Stimulated activated CD8-positive, alpha-beta memory T cell treated with anti-CD3 and anti-CD28 coated beads, Interleukin-15, amount 100 ng/mL, for 48 hours (primary cell): ENCODE results near the gene NEDD1.

Experiments used
- DNase-seq, 2 donors: peaks; one replicate each; pipeline ENCODE4 v3.0.0-alpha.2; 2020; ENCODE audit warnings: low read depth in 2 of 2

The NEDD1 gene

GRCh38 chr12:96902076-96902475, 5.0 kb upstream of the NEDD1 start:
- no peak for DNase-seq

- DNase-seq, result no peak
Observed at GRCh38 chr12:96906498-96906848, 584 bp upstream of the NEDD1 start.

DNA sequence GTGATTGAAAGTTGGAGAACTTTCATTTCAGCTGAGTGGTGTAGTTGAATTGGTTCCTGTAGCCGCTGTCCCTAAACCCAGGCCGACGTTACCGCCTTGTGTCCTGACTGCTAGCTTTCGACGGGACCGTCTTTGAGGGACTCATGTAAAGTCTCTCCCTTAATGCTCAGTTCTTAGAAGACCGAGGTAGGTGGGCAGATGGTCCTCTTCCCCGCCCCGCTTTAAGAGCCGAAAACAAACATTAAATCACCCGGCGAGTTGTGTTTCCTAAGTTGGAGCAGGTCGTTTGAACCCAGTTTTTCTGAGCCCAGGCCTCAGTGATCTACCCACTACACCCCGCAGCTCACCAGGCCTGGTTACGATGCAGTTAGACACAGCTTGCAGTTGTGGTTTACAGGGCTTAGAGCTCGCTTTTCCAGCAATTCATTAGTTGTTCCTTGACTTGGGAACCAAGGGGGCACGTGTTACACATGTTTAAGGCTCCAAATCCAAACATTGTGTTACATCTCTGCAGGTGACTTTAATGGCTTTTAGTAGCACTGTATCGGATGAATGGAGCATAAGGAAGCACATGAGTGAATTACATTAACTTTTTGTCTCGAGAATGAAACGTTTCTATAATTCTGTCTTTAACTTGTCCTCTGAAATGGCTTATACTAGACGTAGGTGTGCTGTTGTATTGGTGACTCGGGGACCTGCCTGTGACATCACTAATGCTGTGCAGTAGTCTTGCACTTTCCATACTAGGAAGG, 790 bp downstream of the NEDD1 start:
- no peak for DNase-seq

DNA sequence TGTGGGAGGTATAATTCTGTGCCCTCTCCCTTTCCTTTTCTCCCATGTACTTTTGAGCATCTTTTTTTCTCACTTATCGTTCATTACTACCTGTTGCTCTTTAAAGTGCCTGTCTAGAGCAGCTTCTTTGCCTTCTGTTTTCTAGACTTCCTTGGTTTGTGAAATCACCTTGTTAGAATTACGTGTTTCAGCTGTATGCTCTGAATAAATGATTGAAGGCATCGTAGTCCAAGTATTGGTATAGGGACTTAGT, 1.3 kb downstream of the NEDD1 start:
- no peak for DNase-seq

DNA sequence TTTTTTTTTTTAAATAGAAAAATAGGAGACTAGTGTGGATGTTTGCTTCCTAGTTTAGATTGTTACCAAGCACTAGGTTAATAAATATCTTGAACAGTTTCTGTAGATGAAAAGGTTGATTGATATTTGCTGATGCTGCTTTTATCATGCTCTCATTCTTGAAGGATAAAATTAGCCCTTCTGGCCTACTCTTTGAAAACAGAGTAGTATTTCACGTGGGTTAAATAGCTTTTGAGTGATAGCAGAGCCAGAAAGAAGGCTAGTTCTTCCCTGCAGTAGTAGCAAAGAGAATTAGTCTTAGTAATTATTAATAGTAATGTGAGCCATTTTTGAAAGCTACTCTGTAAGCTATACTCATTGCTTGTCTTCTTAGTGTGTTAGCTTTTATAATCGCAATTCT, 5.2 kb downstream of the NEDD1 start:
- no peak for DNase-seq

DNA sequence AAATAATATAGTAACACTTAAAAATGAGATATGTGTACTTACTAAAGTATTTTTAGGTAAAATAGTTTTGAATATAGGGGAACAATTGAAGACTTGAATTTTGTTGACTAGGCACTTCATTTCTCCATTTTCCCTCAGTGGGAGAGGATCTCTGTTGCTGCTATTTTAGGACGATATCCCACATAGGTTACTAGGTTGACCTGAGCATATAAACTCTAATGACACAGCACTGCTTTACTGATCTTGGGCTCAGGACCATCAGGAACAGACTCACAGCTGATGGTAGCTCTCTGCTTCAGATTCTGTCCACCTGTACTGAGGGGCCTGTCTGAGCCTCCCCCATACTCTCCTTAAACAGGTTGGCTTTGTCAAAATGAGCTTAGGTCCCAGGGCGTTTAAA, 5.9 kb downstream of the NEDD1 start:
- DNase-seq, result no peak

DNA sequence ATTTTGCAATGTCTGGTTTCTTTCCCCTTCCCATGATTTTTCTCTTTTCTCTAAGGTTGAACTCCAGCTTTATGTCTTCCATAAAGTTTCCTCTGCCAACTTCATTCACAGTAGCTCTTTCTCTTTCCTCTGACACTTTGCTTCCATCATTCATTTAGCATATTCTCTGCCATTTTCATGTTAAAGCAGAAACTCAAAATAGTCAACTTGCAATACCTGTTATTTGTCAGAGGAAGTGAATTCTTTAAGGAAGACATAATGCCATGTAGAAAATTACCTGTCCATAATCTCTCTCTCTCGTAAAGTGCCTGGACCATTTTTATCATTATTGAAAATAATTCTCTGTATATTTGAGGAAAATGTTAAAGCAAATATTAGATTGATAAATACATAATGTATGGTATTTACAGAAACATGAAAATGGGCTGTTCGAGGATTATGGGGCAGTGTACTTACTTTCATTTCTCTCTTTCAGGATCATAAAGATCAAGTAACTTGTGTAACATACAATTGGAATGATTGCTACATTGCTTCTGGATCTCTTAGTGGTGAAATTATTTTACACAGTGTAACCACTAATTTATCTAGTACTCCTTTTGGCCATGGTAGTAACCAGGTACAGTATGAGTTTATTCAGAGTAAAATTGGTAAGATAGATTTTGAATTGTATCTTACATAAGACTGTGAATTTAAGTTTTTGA, 12.6 kb downstream of the NEDD1 start:
- DNase-seq, result no peak

DNA sequence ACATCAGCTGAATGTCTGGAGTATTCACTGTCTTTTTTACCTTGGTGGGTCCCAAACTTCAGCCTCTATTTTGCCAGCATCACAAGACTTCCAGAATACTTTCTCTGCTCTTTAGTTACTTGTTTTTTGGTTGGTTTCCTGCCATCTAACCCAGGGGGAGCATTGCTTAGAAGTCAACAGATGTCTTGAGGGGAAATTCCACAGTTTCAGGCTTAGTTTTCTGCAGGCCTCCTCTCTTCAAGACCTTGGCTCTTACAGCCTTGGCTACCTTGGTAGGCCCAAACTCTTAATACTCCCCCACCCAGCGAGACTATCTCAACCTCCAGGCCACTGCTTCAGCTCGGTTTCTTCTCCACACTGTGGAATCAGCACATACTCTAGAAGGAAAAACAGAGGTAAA, 41.7 kb downstream of the NEDD1 start:
- no peak for DNase-seq

DNA sequence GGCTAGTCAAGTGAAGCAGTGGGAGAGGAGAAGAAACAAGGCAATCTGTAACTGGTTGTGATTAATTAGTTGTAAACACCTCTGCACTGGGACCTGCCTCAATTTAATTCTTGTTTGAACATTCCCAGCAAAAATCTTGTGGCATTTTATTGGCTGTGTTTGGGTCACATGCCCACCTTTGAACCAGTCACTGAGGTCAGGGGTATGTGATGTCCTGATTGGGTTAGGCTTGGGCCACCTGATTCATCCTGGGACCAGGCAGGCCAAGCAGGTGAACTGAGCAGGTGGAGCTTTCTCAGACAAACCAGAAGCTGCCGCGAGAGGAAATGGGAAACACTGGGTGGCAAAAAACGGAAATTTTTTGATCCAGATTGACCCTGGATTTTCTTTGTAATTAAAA, 72.5 kb downstream of the NEDD1 start:
- DNase-seq, result no peak

GRCh38 chr12:96980991-96981414, 73.9 kb downstream of the NEDD1 start:
- DNase-seq, result no peak

GRCh38 chr12:96981911-96982310, 74.9 kb downstream of the NEDD1 start:
- DNase-seq, result no peak

DNA sequence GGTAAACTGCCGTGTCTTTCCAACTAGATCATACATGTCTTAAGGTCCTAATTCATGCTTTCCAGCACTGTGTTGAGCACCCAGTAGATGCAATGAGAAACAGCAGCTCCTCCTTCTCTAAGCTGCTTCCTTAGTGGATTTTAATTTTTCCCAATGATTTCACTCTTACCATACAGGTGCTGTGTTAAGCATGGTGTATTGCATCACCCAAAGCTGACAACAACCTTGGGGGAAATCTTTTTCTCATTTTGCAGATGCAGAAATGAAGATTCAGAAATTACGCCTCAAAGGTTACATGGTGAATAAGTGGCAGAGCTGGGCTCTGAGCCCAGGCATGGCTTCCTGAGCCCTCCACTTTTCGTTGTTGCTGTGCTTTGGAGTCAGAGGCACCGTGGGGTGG, 75.6 kb downstream of the NEDD1 start:
- no peak for DNase-seq

DNA sequence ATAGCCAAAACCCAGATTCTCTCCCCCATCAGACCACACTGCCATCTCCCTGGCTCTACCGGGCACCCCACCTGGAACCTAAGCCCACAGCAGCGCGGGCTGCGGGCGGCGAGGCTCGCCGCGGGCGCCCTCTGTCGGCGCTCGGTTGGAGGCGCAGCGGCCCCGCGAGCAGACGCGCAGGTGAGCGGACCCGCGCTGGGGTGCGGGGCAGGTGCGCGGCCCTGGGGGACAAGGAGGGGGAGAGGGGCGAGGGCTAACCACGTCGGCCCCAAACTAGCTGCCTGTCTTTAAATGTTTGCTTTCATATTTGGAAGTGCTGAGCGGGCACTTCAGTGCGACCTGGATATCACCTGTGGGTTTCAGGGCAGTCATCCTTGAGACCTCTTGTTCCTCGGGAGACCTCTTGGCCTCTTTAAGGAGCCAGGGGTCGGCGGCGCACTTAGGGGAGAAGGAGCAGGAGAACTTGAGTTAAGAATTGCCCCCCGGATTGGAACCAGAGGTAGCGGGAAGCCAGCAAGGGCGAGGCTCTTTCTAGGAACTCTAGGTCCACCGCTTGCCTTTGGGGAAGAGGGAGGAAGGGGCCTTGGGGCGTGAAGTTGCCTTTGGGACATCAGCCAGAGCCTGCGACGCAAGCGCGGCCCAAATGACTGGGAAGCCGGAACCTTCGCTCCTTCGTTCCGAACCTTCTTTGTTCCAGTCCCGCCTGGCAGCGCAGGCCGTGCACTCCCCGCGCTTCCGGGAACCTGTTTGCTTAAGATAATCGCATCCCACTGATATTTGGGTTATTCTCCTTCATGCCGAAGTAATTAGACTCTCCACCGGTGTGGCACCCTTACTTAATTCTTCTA, 78.7 kb downstream of the NEDD1 start:
- peak in 1 of 2 donors; percentile 16 for DNase-seq

- DNase-seq, result no peak
Observed at GRCh38 chr12:96986883-96987523, 79.9 kb downstream of the NEDD1 start.

DNA sequence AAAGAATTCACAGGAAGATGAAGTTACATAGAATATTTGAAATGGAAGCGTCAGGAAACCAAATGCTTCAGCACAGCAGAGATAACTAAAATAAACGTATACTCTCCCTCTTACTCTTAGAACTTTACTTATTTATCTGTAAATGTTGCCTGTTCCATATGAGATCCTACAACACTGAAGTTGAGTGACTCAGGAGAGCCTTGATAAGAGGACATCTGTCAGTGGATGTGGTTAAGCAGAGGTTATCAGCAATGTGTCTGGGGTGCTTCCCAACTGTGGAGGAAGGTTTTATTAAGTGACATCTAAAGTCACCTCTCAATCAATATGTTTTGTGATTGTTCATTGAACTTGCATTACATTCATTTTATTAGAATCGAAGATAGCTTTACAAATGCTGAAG, 81.9 kb downstream of the NEDD1 start:
- no peak for DNase-seq

DNA sequence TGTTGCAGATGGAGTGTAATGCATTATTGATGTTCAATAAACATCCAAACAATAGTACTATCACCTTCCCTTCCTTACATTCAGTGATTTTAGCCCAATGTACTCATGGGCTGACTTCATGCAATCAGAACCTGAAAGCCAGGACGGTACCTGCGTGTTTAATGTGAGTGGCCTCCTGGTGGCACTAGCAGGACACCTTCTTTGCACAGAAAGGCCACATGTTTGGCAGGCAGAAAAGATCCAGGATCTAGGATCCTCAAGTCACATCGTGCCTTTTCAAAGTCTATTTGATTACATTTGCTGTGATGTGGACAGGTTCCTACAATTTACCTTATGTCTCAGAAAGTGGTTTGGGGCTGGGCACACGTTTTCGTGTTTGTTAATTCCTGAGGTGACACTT, 82.9 kb downstream of the NEDD1 start:
- DNase-seq, result no peak

DNA sequence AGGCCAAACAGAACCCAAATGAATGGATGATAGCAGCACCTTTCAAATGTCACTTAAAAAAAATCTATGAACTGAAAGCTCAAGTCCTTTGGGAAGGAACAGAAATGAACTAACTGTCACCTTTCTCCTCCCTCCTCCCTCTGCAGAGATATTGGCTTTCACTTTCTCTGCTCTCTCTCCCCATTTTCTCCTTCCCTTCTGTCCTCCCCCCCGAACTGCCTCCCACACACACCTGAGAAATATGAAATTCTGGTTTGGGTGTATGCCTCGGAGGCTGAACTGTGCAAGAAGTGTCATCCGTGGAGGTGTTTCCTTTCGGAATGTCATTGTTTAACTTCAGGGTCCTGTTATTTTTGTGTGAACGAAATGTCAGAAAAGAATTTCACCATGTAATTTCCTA, 87.8 kb downstream of the NEDD1 start:
- no peak for DNase-seq

GRCh38 chr12:96995861-96996260, 88.8 kb downstream of the NEDD1 start:
- DNase-seq, result no peak

DNA sequence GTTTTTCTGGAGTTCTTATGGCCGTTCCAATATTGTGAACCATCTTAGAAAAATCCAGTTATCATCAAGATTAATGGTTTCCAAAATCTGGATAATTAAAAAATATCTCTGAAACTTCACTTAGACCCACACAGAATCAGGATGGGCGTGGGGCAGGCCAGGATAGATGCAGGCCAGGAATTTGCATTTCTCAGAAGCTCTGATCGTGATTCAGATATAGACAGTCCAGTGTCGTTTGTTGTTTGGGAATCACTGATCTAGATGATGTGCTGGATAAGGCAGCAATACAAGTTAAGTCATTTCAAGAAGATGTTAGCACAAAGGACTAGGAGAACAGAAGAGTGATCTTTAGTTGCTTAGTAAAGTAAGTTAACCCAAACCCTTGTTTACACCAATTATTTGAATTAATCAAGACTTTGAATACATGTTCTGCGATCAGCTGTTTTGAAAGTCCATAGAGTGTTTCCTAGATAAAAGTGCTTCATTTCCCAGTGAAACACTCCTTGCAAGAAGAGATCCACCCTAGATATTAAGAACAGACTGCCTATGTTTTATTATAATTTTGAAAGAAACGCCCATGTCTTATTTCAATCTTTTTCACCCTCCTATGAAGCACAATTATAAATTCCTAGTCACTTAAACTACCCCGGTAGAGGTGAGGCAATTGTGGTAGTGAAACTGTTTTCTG, 90.9 kb downstream of the NEDD1 start:
- no peak for DNase-seq

DNA sequence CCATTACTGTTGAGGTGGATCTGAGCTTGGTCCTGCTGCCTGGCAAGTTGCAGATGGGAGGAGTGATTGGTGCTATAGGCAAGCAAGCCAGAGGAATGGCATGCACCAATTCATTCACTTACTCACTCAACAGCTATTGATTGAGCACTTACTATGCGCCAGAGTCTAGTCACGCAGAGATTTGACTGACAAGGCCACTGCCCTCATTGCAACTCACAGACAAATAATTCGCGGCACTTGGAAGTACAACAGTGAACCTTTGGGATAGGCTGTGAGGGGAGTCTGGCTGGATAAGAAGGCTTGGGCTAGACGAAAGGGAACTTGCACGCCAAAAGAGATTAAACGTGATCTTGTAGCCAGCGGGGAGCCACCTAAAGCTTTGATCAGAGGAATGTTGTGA, 96.2 kb downstream of the NEDD1 start:
- DNase-seq, result no peak
